Upper lobe of right lung (tissue), 1 donor: ENCODE measurements around the gene PDGFA. TPM values are rescaled to one million over a fixed set of nuclear protein-coding genes. Genes with fewer than 3 reads are reported as not detected.

Experiments used
- ATAC-seq: fragments of 200-7000 bp; cut with Tn5 transposase; one replicate; pipeline ENCODE4 v1.9.1; 2020; ENCODE audit warnings: mild to moderate bottlenecking, moderate library complexity
- DNase-seq: peaks from one replicate; pipeline ENCODE4 v3.0.0-alpha.2; 2020
- H3K27ac ChIP-seq: fragments of 200-600 bp; one replicate; pipeline ENCODE4 v1.8.0; 2022
- H3K27me3 ChIP-seq: fragments of 200-600 bp; one replicate; pipeline ENCODE4 v1.8.0; 2022; ENCODE audit warnings: mild to moderate bottlenecking
- H3K36me3 ChIP-seq: fragments of 200-600 bp; one replicate; pipeline ENCODE4 v1.8.0; 2022
- H3K4me1 ChIP-seq: fragments of 200-600 bp; one replicate; pipeline ENCODE4 v1.8.0; 2022
- H3K4me3 ChIP-seq: fragments of 200-600 bp; one replicate; pipeline ENCODE4 v1.8.0; 2022; ENCODE audit warnings: mild to moderate bottlenecking
- H3K9me3 ChIP-seq: fragments of 200-600 bp; one replicate; pipeline ENCODE4 v1.8.0; 2022
- CTCF ChIP-seq: fragments of 200-600 bp; IDR thresholded peaks from one replicate; pipeline ENCODE4 v1.8.0; 2022; ENCODE audit warnings: antibody characterized with exemption
- intact Hi-C: fragments of 100-400 bp; cut with DNase I; formaldehyde crosslinking; loops from one replicate; pipeline ENCODE4 v1.11.0; 2022
- total RNA-seq: library from RNA; stranded (reverse); fragmentation: NEBNext Ultra II Directional; extraction: Animal tissue kit (Norgen Biotek cat#: 25700); gene quantifications from one replicate; pipeline ENCODE4 v1.2.1, GENCODE V29; 2021
- donor health status: DM: no; HTN: yes; CAD: no; lungs with severe emphysema.

The PDGFA gene
- total RNA-seq, 1 donor from 2014 or later = 57.1 TPM

- ATAC-seq (no peak), DNase-seq (no peak)
- no peak overlapping the region for H3K4me3 ChIP-seq
- no peaks in the 10 kb centered on the region for H3K27me3 ChIP-seq
- H3K27ac ChIP-seq = no peak overlapping the region
- H3K9me3 ChIP-seq = no peaks in the 10 kb centered on the region
- intact Hi-C loops = no loop called here
- TF ChIP-seq CTCF = no peak
- no peaks in the 10 kb centered on the region for H3K36me3 ChIP-seq
- no peaks in the 10 kb centered on the region for H3K4me1 ChIP-seq
These were observed 30.4 kb upstream of the PDGFA start for GRCh38 chr7:549891-550625.

GRCh38 chr7:549066-549890, 29.6 kb upstream of the PDGFA start:
- no peaks in the 10 kb centered on the region for H3K36me3 ChIP-seq
- TF ChIP-seq CTCF = no peak
- ATAC-seq (no peak), DNase-seq (no peak)
- H3K9me3 ChIP-seq = no peaks in the 10 kb centered on the region
- H3K27ac ChIP-seq = no peak overlapping the region
- no peaks in the 10 kb centered on the region for H3K4me1 ChIP-seq
- H3K4me3 ChIP-seq = no peak overlapping the region
- H3K27me3 ChIP-seq = no peaks in the 10 kb centered on the region
- intact Hi-C loops = no loop called here

- DNase-seq (no peak), ATAC-seq (no peak)
- Histone ChIP-seq H3K4me3 (no peak overlapping the region), H3K9me3 (no peaks in the 10 kb centered on the region), H3K36me3 (no peaks in the 10 kb centered on the region), H3K4me1 (no peaks in the 10 kb centered on the region), H3K27me3 (no peaks in the 10 kb centered on the region), H3K27ac (no peak overlapping the region)
- TF ChIP-seq CTCF = no peak
- intact Hi-C loops = no loop called here
These were observed 28.8 kb upstream of the PDGFA start for GRCh38 chr7:548401-548800.

GRCh38 chr7:545470-545869, 25.8 kb upstream of the PDGFA start:
- Histone ChIP-seq H3K9me3 (no peaks in the 10 kb centered on the region), H3K36me3 (no peaks in the 10 kb centered on the region), H3K27me3 (no peaks in the 10 kb centered on the region), H3K4me3 (no peak overlapping the region), H3K4me1 (no peaks in the 10 kb centered on the region), H3K27ac (no peak overlapping the region)
- ATAC-seq (no peak), DNase-seq (no peak)
- no peak for TF ChIP-seq CTCF
- intact Hi-C loops = no loop called here

GRCh38 chr7:544338-545221, 24.9 kb upstream of the PDGFA start:
- no peak overlapping the region for H3K27ac ChIP-seq

More at GRCh38 chr7:544338-545221, 24.9 kb upstream of the PDGFA start:
- DNase-seq (no peak), ATAC-seq (no peak)
- H3K4me3 ChIP-seq = no peak overlapping the region
- H3K4me1 ChIP-seq = no peaks in the 10 kb centered on the region
- H3K36me3 ChIP-seq = no peaks in the 10 kb centered on the region
- no peaks in the 10 kb centered on the region for H3K9me3 ChIP-seq
- H3K27me3 ChIP-seq = no peaks in the 10 kb centered on the region
- TF ChIP-seq CTCF = no peak
- intact Hi-C loops = no loop called here
